ENCODE results near the gene SLFN12L. TPM values are rescaled to one million over a fixed set of nuclear protein-coding genes. Genes with fewer than 3 reads are reported as not detected.
A peak's percentile ranks its signal among the peaks of the same experiment; 100 is the strongest.

Gene SLFN12L

Small RNA genes within 50 kb of the gene (small RNA-seq; reads per million reads assigned to genes)
- gene AC015911.1 (ENCODE audit: insufficient read depth) (not detected), gene SNORD7 (ENCODE audit: insufficient read depth) (39.4 reads per million, percentile 94 among the genes with 10 or more reads in this experiment)

Data from mesendoderm (in vitro differentiated cells).